Tibial artery (tissue), 4 donors: Measurements from ENCODE around the gene CDHR1.

Source experiments
- DNase-seq, 2 donors: peaks; one replicate each; pipeline ENCODE4 v3.0.0-alpha.2; 2019
- H3K27ac ChIP-seq, 2 donors: fragments of 200-600 bp; sonication (generic) in 1 of 2; 1 replicate in 1 of 2; 2 replicates in 1 of 2; pipeline ENCODE4 v1.5.1; 2018 to 2019; ENCODE audit warnings: mild to moderate bottlenecking in 1 of 2
- H3K27me3 ChIP-seq, 2 donors: fragments of 200-600 bp; sonication (generic) in 1 of 2; one replicate each; pipeline versions ENCODE4 v1.5.1 to v1.6.0; 2016 to 2019
- H3K36me3 ChIP-seq, 3 donors: fragments of 200-600 bp; sonication (generic) in 2 of 3; one replicate each; pipeline ENCODE4 v1.5.1; 2016 to 2019; ENCODE audit warnings: mild to moderate bottlenecking in 2 of 3
- H3K4me1 ChIP-seq, 4 donors: fragments of 200-600 bp; sonication (generic) in 2 of 4; 1 replicate in 3 of 4; 2 replicates in 1 of 4; pipeline ENCODE4 v1.5.1; 2016 to 2019
- H3K4me3 ChIP-seq, 2 donors: fragments of 200-600 bp; sonication (generic) in 1 of 2; 1 replicate in 1 of 2; 2 replicates in 1 of 2; pipeline ENCODE4 v1.5.1; 2018 to 2019; ENCODE audit warnings: mild to moderate bottlenecking in 2 of 2
- H3K9me3 ChIP-seq, 3 donors: fragments of 200-600 bp; sonication (generic) in 1 of 3; one replicate each; pipeline ENCODE4 v1.5.1; 2016 to 2019
- intact Hi-C: fragments of 100-400 bp; cut with DNase I; formaldehyde crosslinking; loops from one replicate; pipeline ENCODE4 v1.15.0; 2023; ENCODE audit warnings: low total_unique reads
- TF ChIP-seq, protein P1 (sequence below), 2 experiments: fragments of 200-600 bp in 1 of 2; fragments of 450-650 bp in 1 of 2; IDR thresholded peaks; one replicate each; pipeline ENCODE4 v1.5.1; 2017 to 2019; ENCODE audit warnings: antibody characterized with exemption in 2 of 2, mild to moderate bottlenecking in 1 of 2, moderate library complexity in 1 of 2

Gene CDHR1

GRCh38 chr10:84184517-84184916 is 9.8 kb upstream of the CDHR1 start:
- Histone ChIP-seq H3K36me3 (no peaks in the 10 kb centered on the region), H3K27ac (no peak overlapping the region), H3K4me1 (no peaks in the 10 kb centered on the region), H3K4me3 (no peak overlapping the region), H3K27me3 (peaks cover 0 to 20% of the 10 kb centered on the region in 2 donors), H3K9me3 (no peaks in the 10 kb centered on the region)
- intact Hi-C loops, result no loop called here
- DNase-seq, result no peak
- TF ChIP-seq, protein P1, sequence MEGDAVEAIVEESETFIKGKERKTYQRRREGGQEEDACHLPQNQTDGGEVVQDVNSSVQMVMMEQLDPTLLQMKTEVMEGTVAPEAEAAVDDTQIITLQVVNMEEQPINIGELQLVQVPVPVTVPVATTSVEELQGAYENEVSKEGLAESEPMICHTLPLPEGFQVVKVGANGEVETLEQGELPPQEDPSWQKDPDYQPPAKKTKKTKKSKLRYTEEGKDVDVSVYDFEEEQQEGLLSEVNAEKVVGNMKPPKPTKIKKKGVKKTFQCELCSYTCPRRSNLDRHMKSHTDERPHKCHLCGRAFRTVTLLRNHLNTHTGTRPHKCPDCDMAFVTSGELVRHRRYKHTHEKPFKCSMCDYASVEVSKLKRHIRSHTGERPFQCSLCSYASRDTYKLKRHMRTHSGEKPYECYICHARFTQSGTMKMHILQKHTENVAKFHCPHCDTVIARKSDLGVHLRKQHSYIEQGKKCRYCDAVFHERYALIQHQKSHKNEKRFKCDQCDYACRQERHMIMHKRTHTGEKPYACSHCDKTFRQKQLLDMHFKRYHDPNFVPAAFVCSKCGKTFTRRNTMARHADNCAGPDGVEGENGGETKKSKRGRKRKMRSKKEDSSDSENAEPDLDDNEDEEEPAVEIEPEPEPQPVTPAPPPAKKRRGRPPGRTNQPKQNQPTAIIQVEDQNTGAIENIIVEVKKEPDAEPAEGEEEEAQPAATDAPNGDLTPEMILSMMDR (IDR thresholded peaks at IDR 0.05), result no peak

DNA sequence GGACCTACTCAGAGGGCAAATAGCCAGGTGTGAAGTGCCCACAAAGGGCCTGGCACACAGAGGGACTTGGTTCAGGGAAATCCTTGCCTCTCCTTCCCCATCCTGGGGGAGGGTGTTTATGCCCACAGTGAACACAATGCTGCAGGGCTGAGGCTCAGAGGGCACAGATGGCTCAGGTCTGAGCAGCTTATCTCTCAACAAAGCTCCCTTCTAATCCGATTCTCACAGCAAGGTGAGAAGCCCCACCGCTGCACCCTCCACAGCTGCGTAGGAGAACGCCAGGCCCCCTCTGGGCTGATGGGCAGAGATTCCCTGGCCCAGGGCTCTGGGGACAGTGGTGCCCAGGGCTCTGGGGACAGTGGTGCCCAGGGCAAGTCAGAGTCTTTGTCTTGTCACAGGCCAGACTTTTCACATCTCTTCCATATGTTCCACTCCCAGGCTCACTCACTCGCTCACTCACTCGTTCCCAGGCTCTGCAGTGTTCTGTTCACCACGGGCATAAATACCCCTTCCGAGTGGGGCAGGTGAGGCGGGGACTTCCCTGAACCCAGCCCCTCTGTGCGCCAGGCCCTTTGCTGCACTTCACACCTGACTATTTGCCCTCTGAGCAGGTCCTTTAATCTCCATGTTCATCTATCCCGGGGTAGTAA is 8.7 kb upstream of the CDHR1 start:
- Histone ChIP-seq H3K4me3 (no peak overlapping the region), H3K4me1 (no peaks in the 10 kb centered on the region), H3K9me3 (no peaks in the 10 kb centered on the region), H3K27me3 (peaks cover 0 to 22% of the 10 kb centered on the region in 2 donors), H3K27ac (no peak overlapping the region), H3K36me3 (no peaks in the 10 kb centered on the region)
- intact Hi-C loops, result no loop called here
- DNase-seq, result peak in 1 of 2 donors; percentile 38
- TF ChIP-seq, protein P1 (IDR thresholded peaks at IDR 0.05), result no peak

- peak in 1 of 2 donors; percentile 6 for DNase-seq
- Histone ChIP-seq H3K36me3 (no peaks in the 10 kb centered on the region), H3K9me3 (no peaks in the 10 kb centered on the region), H3K27me3 (peaks cover 0 to 34% of the 10 kb centered on the region in 2 donors), H3K4me3 (no peak overlapping the region), H3K27ac (no peak overlapping the region), H3K4me1 (peaks cover 0 to under 1% (median 0%) of the 10 kb centered on the region in 4 donors)
- intact Hi-C loops, result no loop called here
- TF ChIP-seq, protein P1 (IDR thresholded peaks at IDR 0.05), result no peak
These were observed 5.5 kb upstream of the CDHR1 start for GRCh38 chr10:84188815-84189214.

- no peak overlapping the region for H3K27ac ChIP-seq
- intact Hi-C loops, result no loop called here
- no peak overlapping the region for H3K4me3 ChIP-seq
- no peaks in the 10 kb centered on the region for H3K9me3 ChIP-seq
- H3K36me3 ChIP-seq, result no peaks in the 10 kb centered on the region
- DNase-seq, result no peak
- H3K27me3 ChIP-seq, result peaks cover 0 to 44% of the 10 kb centered on the region in 2 donors
- TF ChIP-seq, protein P1 (IDR thresholded peaks at IDR 0.05), result no peak
- H3K4me1 ChIP-seq, result peaks cover 0 to 17% (median 12%) of the 10 kb centered on the region in 4 donors
These were observed 3.7 kb upstream of the CDHR1 start for GRCh38 chr10:84190621-84191020.

DNA sequence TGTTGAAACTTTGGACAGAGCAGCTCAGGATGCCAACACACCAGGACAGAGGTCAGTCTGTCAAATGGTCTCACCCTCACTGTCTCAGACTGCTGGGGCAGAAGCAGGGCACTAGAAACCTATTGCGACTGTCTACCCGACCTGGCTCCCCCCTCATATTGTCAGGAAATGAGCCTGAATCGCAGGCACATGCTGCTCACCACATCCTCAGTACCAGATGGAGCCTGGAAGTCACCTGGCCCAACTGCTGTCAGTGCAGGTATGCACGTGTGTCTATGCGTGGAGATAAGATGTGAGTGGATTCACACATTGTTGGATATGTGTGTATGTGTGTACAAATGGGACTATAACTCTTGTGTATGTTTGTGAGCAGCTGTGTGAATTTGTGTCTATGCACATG is 3.2 kb upstream of the CDHR1 start:
- no peak overlapping the region for H3K4me3 ChIP-seq
- H3K27ac ChIP-seq, result no peak overlapping the region
- intact Hi-C loops, result no loop called here
- peaks cover 0 to 49% of the 10 kb centered on the region in 2 donors for H3K27me3 ChIP-seq
- peaks cover 0 to 17% (median 12%) of the 10 kb centered on the region in 4 donors for H3K4me1 ChIP-seq
- H3K9me3 ChIP-seq, result no peaks in the 10 kb centered on the region
- TF ChIP-seq, protein P1 (IDR thresholded peaks at IDR 0.05), result no peak
- DNase-seq, result no peak
- no peaks in the 10 kb centered on the region for H3K36me3 ChIP-seq
